ENCODE results near the gene CASZ1.

CASZ1 gene

GRCh38 chr1:10738061-10739058, 58.1 kb downstream of the CASZ1 start:
- H3K27ac ChIP-seq (replicated peaks) = no peak overlapping the region
- no peak for DNase-seq (ENCODE audit: low read depth in 1 of 2, low spot score in 1 of 2)
- no peak overlapping the region for H3K4me3 ChIP-seq (replicated peaks; ENCODE audit: insufficient read depth, low read length)
- peaks cover 8% of the 10 kb centered on the region for H3K27me3 ChIP-seq (ENCODE audit: insufficient read depth, poor library complexity, severe bottlenecking)
- TF ChIP-seq GABPA (IDR thresholded peaks at IDR 0.05; ENCODE audit: low read depth) (no peak), SPI1 (IDR thresholded peaks at IDR 0.05; ENCODE audit: borderline replicate concordance, low read depth) (no peak), CTCF (IDR thresholded peaks at IDR 0.05; ENCODE audit: insufficient read depth, low read length) (no peak), POLR2AphosphoS5 (IDR thresholded peaks at IDR 0.05; ENCODE audit: low read depth) (no peak), REST (IDR thresholded peaks at IDR 0.05; ENCODE audit: insufficient replicate concordance, low read depth) (no peak)

- TF ChIP-seq CTCF (IDR thresholded peaks at IDR 0.05; ENCODE audit: insufficient read depth, low read length) (no peak), GABPA (IDR thresholded peaks at IDR 0.05; ENCODE audit: low read depth) (no peak), SPI1 (IDR thresholded peaks at IDR 0.05; ENCODE audit: borderline replicate concordance, low read depth) (no peak), REST (IDR thresholded peaks at IDR 0.05; ENCODE audit: insufficient replicate concordance, low read depth) (no peak), POLR2AphosphoS5 (IDR thresholded peaks at IDR 0.05; ENCODE audit: low read depth) (no peak)
- DNase-seq (ENCODE audit: low read depth in 1 of 2, low spot score in 1 of 2) = no peak
- H3K27me3 ChIP-seq (ENCODE audit: insufficient read depth, poor library complexity, severe bottlenecking) = peaks cover 8% of the 10 kb centered on the region
These were observed 58.8 kb downstream of the CASZ1 start for GRCh38 chr1:10737651-10738050.

GRCh38 chr1:10736634-10737586, 59.5 kb downstream of the CASZ1 start:
- TF ChIP-seq SPI1 (IDR thresholded peaks at IDR 0.05; ENCODE audit: borderline replicate concordance, low read depth) (no peak), POLR2AphosphoS5 (IDR thresholded peaks at IDR 0.05; ENCODE audit: low read depth) (no peak), REST (IDR thresholded peaks at IDR 0.05; ENCODE audit: insufficient replicate concordance, low read depth) (no peak), CTCF (IDR thresholded peaks at IDR 0.05; ENCODE audit: insufficient read depth, low read length) (no peak), GABPA (IDR thresholded peaks at IDR 0.05; ENCODE audit: low read depth) (no peak)
- Histone ChIP-seq H3K27me3 (ENCODE audit: insufficient read depth, poor library complexity, severe bottlenecking) (peaks cover 8% of the 10 kb centered on the region), H3K27ac (replicated peaks) (no peak overlapping the region), H3K4me3 (replicated peaks; ENCODE audit: insufficient read depth, low read length) (no peak overlapping the region)
- DNase-seq (ENCODE audit: low read depth in 1 of 2, low spot score in 1 of 2) = no peak

More at GRCh38 chr1:10737651-10738050, 58.8 kb downstream of the CASZ1 start:
- Histone ChIP-seq H3K27ac (replicated peaks) (no peak overlapping the region), H3K4me3 (replicated peaks; ENCODE audit: insufficient read depth, low read length) (no peak overlapping the region)
